ENCODE measurements around the gene PRMT2. TPM values are rescaled to one million over a fixed set of nuclear protein-coding genes. Genes with fewer than 3 reads are reported as not detected.
"Not testable (repeated sequence)": the region's sequence is repeated elsewhere in the genome, so short reads cannot be mapped to it uniquely, and the experiment has no call there.

The PRMT2 gene
- polyA plus RNA-seq, 3 donors = 133 to 138 (median 136) TPM

GRCh38 chr21:46607636-46608035, 27.8 kb upstream of the PRMT2 start:
- DNase-seq = no peak

- no peak for DNase-seq
Observed at GRCh38 chr21:46608672-46609111, 26.8 kb upstream of the PRMT2 start.

- DNase-seq = no peak
Observed at GRCh38 chr21:46610018-46610701, 25.3 kb upstream of the PRMT2 start.

GRCh38 chr21:46613391-46613790, 22.1 kb upstream of the PRMT2 start:
- DNase-seq = no peak

GRCh38 chr21:46616050-46616449, 19.4 kb upstream of the PRMT2 start:
- DNase-seq = no peak

- DNase-seq = no peak
Observed at GRCh38 chr21:46616656-46617055, 18.8 kb upstream of the PRMT2 start.

- DNase-seq = no peak
Observed at GRCh38 chr21:46617267-46618051, 18.0 kb upstream of the PRMT2 start.

GRCh38 chr21:46618738-46619379, 16.6 kb upstream of the PRMT2 start:
- no peak for DNase-seq

- no peak for DNase-seq
Observed at GRCh38 chr21:46619846-46620245, 15.6 kb upstream of the PRMT2 start.

- DNase-seq = no peak
Observed at GRCh38 chr21:46620846-46621245, 14.6 kb upstream of the PRMT2 start.

GRCh38 chr21:46621457-46622182, 13.9 kb upstream of the PRMT2 start:
- no peak for DNase-seq

- peak; percentile 46 for DNase-seq
Observed at GRCh38 chr21:46622226-46622625, 13.2 kb upstream of the PRMT2 start.

GRCh38 chr21:46624050-46624449, 11.4 kb upstream of the PRMT2 start:
- DNase-seq = no peak

GRCh38 chr21:46625759-46626158, 9.7 kb upstream of the PRMT2 start:
- no peak for DNase-seq

- no peak for DNase-seq
Observed at GRCh38 chr21:46626536-46626935, 8.9 kb upstream of the PRMT2 start.

GRCh38 chr21:46626975-46627501, 8.4 kb upstream of the PRMT2 start:
- DNase-seq = no peak

- DNase-seq = no peak
Observed at GRCh38 chr21:46627726-46628125, 7.7 kb upstream of the PRMT2 start.

- DNase-seq = no peak
Observed at GRCh38 chr21:46628868-46629267, 6.6 kb upstream of the PRMT2 start.

- DNase-seq = not testable (repeated sequence)
Observed at GRCh38 chr21:46630915-46631314, 4.6 kb upstream of the PRMT2 start.

- DNase-seq = no peak
Observed at GRCh38 chr21:46633566-46633965, 1.9 kb upstream of the PRMT2 start.

- DNase-seq = no peak
Observed at GRCh38 chr21:46634427-46634826, 1.0 kb upstream of the PRMT2 start.

- peak; percentile 93 for DNase-seq
Observed at GRCh38 chr21:46634966-46635323, 529 bp upstream of the PRMT2 start.

Data from renal pelvis (tissue), 4 donors.